A172 (cell line): ENCODE results near the gene TMEM37. TPM values are rescaled to one million over a fixed set of nuclear protein-coding genes. Genes with fewer than 3 reads are reported as not detected.

Experiments
- DNase-seq: peaks from one replicate; pipeline ENCODE4 v3.0.0-alpha.2; 2015; ENCODE audit warnings: low spot score
- total RNA-seq: library from RNA; depleted of rRNA; stranded (reverse); fragments of >200 nt; shearing (Covaris generic); gene quantifications from 2 replicates; pipeline ENCODE4 v1.2.3, GENCODE V29; 2014

Gene TMEM37
- total RNA-seq, 1 experiment from 2014 or later = 0.12 TPM

DNA sequence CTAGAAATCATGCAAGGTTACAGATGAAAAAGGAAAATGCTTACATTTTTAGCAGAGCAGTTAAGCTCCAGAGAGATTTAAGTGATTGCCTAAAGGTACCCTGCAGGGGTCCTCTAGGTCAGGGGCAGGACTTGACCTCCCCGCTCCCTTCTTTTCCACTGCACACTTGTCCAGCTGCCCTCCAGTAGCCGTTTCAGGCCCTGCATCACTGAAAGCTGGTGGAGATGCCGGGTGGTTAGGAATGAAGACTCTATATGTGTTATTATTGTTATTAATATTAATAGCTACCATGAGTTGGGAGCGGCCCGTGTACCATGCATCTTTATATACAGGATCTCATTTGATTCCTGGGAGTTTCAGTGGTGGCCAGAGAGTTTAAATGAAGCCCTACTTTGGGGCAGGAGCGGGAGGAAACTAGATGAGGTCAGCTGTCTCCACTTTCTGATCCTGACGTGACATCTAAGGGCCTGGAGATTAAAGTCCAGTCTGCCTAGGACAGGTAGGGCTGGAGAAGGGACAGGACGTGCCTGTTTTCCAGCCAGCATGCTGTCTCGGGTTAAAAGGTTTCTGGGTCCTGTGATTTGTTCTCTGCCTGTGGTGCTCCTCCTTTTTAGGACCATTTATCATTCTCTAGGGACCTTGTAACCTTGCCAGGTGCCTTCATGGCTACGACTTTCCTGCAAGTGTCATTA lies 2.1 kb downstream of the TMEM37 start:
- no peak for DNase-seq

DNA sequence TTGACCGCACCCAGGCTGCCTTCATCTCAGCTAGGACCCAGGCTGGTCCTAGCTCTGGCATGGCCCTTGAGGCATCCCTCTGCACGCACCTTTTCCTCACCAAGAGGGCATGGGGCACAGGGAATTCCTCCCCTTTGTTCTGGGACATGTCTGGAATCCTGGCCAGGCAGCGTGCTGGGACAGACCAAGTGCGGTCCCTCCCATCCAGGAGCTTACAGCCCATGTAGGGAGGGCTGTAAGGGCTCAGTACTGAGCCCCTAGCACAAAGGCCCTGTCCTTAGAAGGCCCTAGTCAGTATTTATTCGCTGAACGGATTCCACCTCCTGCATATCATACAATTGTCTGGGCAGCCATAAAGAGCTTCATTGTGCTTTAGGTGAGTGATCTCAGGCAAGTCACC lies 3.0 kb downstream of the TMEM37 start:
- no peak for DNase-seq

DNA sequence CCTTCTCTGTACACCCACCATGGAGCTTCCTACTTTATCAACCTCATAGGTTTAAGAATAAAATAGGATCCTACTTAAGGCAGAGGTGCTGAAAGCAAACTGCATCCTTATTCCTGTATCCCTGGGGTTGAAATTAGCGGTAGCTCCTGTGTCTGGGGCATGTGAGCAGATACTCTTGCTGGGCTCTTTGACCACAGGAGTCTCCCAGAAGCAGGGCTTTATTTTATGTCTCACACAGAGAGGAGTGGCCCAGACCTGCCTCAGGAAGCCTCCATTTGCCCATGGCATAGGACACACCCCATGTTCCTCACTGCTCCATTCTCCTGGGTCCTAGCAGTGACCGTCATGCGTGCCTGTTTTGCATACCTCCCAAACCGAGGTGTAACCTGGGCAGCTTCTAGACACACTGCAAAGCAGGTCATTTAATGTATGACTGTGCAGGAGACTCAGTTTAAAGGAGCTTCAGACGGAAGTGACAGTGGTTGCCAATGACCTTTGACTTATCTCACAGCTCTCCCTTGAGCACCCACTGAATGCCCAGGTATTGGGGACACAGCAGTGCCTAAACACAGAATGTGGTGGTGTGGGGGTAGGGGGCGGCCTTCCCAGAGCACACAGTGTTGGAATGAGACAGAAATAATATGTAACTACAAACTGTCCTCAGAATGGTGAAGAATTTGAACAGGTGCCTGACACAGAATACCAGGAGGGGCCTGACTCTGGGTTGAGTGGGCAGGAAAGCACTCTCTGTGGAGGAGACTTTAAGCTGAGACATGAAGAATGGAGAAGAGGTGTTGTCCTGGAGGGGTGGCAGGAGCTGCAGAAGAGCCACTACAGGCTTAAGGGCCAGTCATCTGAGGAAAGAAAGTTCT lies 3.7 kb downstream of the TMEM37 start:
- no peak for DNase-seq

DNA sequence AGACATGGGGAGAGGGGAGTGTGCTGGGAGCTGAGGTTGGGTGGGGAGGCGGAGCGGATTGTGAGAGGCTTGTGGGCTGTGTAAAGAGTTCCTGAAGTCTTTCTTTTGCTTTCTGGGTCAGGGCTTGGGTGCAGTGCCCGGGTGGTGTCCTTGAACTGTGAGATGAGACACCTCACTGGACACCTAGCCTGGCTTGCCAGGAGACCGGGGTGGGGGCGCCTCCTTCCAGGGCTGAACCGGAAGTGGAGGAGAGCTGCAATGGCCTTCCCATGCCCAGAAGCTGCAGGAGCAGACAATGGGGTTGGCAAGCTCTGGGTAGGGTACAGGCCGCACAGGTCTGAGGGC lies 4.3 kb downstream of the TMEM37 start:
- DNase-seq = no peak

DNA sequence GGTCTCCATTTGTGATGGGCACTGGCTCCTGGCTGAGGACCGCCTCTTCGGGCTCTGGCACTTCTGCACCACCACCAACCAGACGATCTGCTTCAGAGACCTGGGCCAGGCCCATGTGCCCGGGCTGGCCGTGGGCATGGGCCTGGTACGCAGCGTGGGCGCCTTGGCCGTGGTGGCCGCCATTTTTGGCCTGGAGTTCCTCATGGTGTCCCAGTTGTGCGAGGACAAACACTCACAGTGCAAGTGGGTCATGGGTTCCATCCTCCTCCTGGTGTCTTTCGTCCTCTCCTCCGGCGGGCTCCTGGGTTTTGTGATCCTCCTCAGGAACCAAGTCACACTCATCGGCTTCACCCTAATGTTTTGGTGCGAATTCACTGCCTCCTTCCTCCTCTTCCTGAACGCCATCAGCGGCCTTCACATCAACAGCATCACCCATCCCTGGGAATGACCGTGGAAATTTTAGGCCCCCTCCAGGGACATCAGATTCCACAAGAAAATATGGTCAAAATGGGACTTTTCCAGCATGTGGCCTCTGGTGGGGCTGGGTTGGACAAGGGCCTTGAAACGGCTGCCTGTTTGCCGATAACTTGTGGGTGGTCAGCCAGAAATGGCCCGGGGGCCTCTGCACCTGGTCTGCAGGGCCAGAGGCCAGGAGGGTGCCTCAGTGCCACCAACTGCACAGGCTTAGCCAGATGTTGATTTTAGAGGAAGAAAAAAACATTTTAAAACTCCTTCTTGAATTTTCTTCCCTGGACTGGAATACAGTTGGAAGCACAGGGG lies 5.5 kb downstream of the TMEM37 start:
- no peak for DNase-seq

DNA sequence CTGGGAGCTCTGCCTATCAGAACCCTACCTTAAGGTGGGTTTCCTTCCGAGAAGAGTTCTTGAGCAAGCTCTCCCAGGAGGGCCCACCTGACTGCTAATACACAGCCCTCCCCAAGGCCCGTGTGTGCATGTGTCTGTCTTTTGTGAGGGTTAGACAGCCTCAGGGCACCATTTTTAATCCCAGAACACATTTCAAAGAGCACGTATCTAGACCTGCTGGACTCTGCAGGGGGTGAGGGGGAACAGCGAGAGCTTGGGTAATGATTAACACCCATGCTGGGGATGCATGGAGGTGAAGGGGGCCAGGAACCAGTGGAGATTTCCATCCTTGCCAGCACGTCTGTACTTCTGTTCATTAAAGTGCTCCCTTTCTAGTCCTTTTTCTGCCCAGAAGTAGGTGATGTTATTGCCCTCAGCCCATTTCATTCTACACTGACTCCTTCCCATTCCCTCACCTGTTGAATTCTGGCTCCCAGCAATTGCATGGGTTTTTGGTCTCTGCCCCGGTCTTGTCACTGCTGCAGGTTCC lies 6.5 kb downstream of the TMEM37 start:
- no peak for DNase-seq

DNA sequence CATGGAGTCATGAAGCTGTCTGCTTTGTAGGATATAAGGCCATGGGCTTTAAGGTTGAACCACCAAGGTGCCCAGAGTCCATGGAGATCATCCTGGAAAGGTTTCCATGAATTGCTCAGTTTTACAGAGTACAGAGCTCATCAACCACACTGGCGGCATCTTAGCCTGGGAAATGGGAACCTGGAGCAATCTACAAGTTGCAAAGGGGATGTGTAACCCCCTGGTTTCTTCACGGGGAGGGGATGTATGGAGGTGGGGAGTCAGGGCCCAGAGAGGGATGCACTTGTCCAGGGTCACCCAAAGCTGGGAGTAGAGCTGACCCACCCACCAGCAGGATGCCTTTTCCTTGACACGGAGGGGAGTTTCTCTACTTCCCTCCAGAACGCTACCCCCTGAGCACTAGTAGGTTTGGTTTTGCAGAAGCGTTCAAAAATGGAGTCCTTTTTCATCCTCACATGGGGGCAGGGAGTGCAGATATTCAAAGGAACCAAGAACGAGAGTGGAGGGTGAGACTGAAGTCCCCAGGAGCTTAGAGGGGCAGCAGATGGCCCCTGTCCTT lies 7.2 kb downstream of the TMEM37 start:
- no peak for DNase-seq

DNA sequence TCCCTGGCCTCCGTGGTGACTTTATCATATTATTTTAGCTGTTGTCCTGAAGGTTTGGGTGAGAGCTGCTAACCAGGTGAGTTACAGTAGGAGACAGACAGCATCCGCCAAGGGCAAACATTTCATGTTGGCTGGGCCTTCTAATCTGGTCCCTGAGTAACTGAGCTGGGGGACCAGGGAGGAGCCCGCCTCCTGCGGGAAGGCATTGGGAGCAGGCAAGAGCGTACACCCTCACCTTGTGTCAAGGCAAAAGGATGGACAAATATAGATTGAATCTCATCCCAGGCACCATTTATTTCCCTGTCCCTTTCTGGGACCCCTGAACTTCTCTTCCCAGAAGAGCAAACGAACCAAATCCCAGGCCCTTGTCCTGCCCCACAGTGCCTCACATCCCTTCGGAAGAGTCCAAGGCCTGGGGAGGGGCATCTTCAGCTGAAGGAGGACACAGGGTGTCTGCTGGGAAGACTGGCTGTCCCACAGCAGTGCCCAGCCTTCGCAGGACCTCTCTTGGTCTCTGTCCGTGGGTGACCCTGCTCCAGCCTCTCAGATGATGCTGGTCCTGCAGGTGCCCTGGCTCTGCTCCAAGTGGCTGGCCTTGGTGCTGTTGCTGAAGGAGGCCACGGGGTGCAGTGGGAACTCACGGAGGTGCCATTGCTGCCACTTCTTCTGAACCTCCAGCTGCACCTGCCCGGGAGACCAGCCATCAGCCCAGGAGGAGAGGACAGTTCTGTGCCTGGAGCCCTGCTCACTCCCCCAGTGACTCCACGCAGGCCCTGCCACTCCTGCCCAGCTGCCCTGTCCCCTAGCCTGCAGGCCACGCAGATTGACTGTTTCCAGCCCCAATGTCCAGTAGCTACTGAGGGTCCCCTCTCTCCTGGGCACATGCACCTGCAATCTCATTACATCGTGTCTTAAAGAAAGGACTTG lies 8.2 kb downstream of the TMEM37 start:
- no peak for DNase-seq

DNA sequence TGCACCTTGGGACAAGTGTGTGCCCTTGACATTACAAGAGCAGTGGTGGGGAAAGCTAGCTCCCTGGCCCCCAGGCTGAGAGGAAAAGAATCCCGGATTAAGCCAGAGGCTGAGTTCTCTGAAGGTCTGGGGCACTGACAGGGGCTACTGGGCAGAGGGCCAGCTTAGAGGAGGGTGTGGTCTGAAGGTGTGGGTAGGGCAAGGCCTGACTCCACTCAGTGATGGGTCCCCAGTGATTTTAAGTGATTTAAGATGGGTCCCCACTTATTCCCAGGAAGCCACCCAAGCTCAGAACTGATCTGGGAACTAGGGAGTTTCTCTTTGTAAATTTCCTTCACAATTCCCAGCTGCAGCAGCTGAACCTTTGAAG lies 8.8 kb downstream of the TMEM37 start:
- DNase-seq = no peak

DNA sequence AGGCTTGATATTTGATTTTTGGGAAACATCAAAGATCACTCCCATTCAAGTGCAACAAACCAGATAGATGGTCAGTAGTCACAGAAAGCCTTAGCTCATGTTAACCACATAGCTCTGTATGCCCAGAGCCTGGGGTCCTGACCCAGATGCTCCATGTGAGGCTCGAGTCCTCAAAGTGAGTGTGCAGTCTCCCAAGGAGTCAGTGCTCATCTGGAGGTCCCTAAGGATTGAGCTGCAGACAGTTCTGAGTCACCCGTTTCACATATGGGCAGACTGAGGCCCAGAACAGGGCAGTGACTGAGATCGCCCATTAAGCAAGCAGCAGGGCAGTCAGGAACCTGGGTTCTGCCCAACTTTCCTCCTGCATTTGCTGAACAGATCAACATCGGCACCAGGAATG lies 9.2 kb downstream of the TMEM37 start:
- DNase-seq = no peak

DNA sequence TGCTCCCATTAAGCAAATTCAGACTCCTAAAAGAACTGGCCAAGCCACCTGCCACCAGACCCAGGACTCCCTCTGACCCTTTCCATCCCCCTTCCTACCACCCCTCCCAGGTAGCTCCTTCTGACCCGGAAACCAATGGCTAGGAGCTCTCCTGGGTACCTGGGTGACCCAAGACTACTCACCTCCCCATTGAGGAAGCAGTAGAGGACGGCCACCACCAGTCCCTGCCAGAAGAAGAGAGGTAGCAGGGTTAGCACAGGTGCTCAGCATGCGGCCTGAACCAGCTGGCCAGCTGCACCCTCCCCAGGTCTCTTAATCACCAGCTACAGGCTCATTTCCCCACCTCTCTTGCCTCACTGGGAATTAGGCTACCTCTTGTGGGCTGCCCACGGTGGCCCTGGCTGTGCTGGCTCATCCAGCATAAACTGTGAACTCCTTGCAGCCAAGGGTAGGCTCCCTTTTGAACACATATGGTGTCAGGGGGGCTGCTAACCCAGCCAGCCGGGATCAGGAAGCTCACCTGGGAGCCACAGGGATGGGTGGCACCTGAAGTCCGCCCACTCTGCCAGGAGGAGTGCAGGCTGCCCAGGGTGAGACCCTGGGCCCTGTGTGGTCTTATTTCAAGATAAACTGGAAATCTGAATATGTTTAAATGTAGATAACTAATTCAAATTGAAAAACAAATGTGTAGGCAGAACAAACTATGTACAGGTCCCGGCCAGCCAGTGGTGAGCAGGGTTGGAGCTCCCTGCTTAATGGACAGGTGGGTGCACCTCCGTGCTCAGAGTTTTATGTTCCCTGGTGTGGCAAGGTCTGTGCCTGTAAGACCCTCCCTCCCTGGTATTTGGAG lies 9.9 kb downstream of the TMEM37 start:
- no peak for DNase-seq

DNA sequence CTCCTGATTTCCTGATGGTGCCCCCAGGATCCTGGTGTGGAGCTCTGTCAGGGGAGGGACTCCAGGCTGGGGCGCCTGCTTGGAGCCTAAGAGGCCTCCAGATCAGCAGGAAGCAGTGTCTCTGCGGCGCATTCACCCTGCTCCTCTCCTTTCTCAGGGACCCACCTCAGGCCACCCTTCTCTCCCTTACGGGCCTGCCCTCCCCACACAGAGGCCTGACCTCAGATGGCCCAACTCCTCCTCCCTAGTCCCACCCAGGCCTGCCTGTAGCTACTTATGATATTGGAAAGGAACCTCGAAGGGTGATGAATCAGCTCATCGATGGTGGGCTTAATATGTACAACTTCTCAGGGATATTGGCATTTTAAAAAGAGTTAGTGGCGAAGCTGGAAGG lies 10.6 kb downstream of the TMEM37 start:
- no peak for DNase-seq

DNA sequence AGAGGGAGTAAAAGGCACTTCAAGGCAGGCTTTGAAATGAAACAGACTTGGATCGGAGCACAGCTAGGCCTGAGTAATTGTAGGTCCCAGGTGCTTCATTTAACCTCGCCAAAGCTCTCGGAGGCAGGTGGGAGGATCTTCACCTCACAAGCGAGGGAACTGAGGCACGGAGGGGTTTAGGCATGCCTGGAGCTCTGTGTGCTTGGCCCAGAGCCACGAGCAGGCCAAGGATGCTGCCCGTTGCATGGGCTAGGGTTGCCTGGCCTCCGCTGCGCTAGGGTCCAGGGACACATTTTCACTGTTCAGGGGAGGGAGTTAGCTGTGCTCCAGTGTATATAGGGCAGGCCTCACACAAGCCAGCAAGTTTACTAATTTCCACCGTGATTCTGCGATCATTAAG lies 11.2 kb downstream of the TMEM37 start:
- no peak for DNase-seq

DNA sequence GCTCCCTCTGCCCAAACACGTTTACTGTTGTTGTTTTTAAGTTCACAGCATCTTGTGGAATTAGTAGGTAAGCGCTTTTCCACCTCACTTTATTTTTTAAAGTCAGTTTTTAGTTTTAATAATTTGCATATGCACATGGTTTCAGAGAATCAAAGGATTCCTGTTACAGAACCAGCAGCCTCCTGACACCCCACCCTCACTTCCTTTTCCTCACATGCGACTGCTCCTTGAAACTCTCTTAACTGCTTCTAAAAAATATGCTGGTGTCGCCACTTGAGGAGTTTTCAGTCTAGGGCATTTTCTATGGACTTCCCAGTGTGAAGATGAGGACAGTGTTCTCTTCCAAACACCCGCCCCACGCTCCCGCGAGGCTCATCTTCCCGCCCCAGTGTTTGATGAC lies 14.4 kb downstream of the TMEM37 start:
- DNase-seq = no peak

DNA sequence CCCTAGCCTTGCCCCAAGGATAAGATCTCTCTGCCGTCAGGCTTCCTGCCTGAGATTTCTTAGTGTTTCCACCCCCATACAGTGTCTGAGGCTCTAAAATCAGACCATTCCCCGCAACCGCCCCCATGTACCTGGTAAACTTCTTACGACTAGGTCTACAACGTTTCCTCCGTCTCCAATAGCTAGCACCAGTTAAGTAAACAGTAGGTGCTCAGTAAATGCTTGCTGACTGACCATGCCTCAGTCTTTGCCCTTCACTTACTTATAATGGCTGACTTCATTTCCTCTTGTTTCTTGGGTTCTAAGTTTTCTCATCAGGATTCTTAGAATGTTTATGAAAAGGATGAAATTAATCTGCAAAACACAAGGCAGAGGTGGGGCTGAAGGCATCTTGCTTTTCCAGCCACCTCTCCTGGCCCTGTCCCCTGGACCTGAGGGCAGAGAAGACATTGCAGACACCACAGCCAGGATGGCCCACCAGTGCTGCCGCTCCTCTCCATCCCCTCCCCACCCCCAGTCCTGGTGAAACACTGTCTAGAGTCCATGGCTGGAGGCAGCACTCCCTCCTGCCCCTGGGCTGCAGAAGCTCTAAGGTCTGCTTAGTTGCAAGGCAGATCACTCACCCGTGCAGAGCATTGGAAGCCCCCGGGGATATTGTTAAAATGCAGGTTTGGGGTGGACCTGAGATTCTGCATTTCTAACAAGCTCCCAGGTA lies 16.9 kb downstream of the TMEM37 start:
- DNase-seq = no peak

DNA sequence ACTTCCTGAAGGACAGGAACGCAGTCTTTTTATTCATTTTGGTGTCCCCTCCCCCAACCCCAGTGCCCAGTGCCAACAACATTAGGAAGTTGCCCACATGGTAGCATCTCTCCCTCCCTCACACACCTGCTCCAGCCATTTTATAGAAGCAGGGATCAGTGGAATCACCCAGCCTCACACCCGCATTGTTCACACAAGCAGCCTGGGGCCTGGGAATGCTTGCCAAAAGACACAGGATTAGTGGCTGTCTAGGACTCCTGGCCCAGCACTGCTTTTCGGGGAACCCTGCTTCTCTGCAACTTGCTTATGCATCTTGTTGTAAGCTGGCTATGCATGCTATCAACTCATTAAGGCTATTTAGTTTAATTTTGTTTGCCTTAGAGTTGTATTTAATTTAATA lies 17.9 kb downstream of the TMEM37 start:
- DNase-seq = no peak

DNA sequence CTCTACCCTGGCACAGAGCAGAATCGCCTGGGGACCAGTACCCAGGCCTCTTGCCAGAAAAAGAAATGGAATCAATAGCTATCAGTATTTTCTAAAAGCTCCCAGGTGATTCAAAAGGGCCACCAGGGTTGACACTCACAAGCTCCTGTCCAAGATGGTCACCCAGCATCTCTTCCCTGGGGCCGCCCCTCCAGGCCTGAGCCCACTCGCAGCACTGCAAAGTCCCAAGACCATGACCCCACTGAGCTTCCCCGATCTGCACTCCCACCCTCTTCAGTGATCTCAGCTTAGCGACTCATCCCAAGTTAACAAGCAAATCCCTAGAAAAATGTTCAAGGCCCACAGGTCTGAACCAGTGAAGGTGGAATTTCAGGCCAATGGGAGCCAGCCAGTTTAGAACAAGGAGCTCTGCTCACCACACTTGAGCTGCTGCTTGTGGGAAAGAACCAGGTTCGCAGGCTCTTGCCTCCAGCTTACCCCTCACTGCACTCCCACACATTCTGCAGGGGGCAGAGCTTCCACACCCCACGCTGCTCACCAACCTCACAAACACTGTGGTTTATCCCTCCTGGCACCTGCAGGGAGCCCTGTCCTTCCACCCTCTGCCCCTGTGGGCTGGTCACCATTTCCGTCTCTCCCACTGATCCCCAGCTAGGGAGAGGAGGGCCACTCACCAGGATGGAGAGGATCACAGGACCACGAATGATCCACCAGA lies 19.8 kb downstream of the TMEM37 start:
- DNase-seq = no peak

DNA sequence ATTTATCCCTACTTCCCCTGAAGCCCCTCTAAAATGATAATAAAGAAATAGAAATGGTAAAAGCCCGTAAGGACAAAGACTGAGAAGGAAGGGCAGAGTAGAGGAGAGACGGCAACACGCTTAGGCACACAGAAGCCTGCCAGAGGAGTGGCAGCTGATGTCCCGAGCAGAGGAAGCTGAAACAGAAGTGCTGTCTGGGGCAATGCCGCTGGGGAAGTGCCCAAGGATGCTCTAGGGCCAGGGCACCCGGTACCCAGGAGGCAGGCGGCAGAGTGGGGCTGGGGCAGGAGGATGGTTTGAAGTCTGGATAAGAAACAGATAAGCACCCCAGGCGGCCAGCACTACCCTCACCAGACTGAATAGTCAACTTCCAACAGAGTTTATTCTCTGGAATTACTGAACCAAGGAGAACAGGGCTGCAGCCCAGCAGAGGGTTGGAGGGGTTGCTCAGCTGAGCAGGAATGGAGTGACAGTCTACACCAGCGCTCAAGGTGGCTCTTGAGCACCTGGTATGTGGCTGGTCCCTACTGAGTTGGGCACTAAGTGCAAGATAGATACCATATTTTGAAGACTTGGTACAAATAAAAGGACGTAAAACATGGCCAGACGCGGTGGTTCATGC lies 22.4 kb downstream of the TMEM37 start:
- no peak for DNase-seq
